Smooth muscle cell of the brain vasculature (primary cell): ENCODE measurements around the gene RAB11FIP4.
A peak's percentile ranks its signal among the peaks of the same experiment; 100 is the strongest.

Experiments
- DNase-seq: peaks from one replicate; pipeline ENCODE4 v3.0.0-alpha.2; 2012; ENCODE audit warnings: low read depth, low spot score

The RAB11FIP4 gene

GRCh38 chr17:31497994-31498826, 106.7 kb downstream of the RAB11FIP4 start:
- no peak for DNase-seq

- DNase-seq, result peak; percentile 6
These were observed 108.5 kb downstream of the RAB11FIP4 start for GRCh38 chr17:31499771-31500554.

DNA sequence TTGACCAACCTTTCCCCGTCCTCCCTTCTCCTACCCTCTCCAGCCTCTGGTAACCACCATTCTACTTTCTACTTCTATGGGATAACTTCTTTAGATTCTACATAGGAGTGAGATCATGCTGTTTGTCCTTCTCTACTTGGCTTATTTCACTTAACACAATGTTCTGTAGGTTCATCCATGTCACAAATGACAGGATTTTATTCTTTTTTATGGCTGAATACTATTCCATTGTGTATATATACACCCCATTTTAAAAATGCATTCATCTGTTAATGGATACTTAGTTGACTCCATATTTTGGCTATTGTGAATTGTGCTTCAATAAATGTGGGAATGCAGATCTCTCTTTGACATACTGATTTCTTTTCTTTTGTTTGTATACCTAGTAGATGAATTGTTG, 115.0 kb downstream of the RAB11FIP4 start:
- DNase-seq, result no peak

GRCh38 chr17:31508288-31509094, 117.0 kb downstream of the RAB11FIP4 start:
- no peak for DNase-seq

DNA sequence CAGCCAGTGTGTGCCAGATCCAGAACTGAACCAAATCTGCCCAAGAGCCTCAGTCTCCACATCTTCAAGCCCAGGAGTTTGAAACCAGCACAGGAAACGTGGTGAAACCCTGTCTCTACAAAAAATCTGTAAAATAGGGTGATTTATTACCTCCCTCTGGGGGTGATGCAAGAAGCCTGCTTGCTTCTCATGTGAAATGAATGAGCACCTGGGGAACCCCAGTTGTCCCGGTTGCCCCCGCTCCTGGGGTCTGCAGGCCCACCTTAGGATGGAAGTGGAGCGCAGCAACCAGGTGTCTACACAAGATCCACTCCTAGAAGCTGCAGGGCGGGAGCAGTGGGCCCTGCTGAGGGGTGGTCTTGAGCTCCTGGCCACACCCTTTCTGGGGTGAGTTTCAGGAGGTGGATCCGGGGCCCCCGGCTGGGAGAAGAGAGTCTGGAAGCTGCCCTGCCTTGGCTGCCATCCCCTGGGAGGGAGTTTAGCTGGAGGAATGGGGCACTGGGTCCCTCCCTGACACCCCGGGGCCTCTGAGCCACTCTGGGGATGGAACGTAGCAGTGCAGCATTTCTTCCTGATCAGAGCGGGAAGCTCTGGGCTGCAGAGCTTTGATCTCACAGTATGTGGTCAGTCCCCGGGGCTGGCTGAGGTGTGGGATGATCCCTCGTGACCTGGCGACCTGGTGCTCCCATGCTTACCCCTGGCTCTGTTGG, 117.8 kb downstream of the RAB11FIP4 start:
- no peak for DNase-seq

DNA sequence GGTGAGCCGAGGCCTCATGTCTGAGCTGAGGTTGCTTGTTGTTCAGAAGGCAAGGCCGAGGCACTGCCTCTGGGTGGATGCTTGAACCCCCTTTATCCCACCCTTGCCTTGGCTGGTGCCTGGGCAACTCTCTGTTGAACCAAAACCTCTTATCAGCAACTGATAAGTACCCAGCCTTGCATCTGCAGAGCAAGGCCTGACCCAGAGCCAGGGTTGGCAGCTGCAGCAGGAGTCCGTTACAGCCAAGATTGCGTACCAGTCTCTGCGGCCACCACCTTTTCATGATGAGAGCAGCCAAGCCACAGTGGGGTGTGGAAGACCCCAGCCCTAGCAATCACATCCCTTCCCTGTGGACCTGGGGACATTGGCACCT, 118.3 kb downstream of the RAB11FIP4 start:
- no peak for DNase-seq

DNA sequence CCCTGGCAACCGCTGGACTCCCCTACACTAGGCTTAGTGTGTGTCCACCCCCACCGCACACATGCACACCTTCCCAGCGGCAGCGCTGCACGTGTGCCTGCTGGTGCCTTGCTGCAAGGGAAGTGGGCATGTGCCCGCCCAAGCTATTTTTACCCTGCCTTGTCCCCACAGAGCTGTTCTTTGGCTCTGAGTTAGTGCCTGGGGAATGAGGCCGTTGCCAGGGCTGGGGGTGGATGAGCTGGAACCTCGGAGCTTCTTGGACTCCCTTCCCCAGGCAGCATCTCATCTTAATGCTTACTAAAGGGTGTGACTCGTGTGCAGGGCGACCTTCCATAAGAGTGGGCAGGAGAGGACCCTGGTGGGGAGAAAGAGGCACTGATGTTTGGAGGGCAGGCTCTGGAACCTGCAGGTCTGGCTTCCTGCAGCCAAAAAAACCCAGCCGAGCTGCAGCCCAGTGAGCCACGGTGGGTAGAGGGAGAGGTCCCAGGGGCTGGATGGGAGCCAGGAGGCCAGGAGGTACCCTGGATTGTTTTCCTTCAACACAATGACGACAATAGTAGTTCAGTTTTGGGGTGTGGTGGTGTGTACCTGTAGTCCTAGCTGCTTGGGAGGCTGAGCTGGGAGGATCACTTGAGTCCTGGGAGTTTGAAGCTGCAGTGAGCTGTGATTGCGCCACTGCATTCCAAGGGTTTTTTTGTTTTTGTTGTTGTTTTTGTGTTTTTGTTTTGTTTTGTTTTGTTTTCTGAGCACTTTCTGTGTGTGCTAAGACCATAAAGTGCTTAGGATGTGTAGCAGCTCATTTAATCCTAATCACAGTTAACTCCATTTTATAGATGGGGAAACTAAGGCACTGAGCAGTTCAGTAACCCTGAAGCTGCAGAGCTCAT, 119.1 kb downstream of the RAB11FIP4 start:
- DNase-seq, result no peak

GRCh38 chr17:31511195-31511578, 119.7 kb downstream of the RAB11FIP4 start:
- DNase-seq, result no peak

- DNase-seq, result no peak
These were observed 120.1 kb downstream of the RAB11FIP4 start for GRCh38 chr17:31511580-31511979.

GRCh38 chr17:31512104-31512740, 120.7 kb downstream of the RAB11FIP4 start:
- no peak for DNase-seq

GRCh38 chr17:31512796-31513195, 121.3 kb downstream of the RAB11FIP4 start:
- DNase-seq, result no peak

DNA sequence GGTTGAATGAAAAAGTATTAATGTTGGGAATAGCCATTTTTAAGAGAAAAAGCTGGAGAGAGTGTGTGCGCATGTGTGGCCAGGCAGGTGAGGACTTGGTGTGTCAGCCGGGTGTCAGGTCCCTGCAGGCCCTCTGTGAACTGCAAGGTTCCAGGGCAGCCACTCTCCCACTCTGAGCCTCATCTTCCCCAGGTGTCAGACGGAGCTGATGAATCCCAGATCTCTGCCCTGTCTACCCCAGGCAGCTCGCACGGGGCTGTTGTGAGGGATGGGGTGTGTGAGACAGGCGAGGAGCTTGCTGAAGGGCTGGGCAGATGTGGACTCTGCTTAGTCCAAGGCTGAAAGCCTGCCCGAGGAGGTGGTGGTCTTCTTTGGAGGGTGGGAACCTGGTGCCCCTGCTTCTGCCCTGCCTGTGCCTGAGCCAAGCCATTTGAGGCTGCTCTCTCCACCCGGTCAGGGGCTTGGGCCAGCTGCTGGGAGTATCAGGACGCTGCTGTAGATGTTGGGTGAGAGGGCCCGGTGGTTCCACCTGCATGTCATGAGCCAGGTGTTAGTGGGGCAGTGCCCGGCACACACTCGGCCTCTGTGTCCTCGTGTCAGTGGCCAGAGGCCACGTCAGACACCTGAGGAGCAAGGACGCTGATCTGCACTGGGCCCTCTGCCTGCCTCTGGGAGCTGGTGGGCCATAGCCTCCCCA, 122.4 kb downstream of the RAB11FIP4 start:
- DNase-seq, result no peak

GRCh38 chr17:31515267-31515666, 123.8 kb downstream of the RAB11FIP4 start:
- no peak for DNase-seq

- no peak for DNase-seq
These were observed 126.0 kb downstream of the RAB11FIP4 start for GRCh38 chr17:31517524-31517923.

GRCh38 chr17:31518478-31518877, 127.0 kb downstream of the RAB11FIP4 start:
- no peak for DNase-seq

DNA sequence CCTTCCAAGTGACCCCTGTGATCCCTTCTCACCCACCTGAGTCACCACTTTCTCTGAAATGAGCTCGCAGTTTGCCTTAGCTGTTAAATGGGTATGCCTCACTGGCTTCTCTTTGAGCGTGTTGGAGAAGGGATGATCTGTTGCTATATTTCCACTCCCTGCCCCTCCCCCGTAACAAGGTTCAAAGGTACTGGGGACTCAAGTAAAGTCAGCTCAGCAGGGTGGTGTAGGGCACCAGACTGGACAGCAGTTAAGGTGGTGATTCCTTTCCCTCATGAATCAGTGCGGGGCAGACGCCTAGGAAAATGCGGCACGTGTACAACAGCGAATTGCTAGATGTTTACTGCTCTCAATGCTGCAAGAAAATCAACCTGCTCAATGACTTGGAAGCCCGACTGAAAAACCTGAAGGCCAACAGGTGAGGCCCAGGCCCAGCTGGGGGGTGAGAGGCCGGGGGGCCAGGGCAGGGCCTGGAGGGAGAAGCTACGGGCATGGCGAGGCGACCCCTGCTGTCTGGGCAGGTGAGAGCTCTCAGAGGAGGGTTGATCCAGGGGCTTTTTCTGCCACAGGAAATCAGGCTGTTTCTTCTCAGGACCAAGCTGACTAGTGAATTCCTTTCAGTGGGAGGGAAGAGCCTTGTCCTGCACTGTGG, 130.3 kb downstream of the RAB11FIP4 start:
- no peak for DNase-seq

DNA sequence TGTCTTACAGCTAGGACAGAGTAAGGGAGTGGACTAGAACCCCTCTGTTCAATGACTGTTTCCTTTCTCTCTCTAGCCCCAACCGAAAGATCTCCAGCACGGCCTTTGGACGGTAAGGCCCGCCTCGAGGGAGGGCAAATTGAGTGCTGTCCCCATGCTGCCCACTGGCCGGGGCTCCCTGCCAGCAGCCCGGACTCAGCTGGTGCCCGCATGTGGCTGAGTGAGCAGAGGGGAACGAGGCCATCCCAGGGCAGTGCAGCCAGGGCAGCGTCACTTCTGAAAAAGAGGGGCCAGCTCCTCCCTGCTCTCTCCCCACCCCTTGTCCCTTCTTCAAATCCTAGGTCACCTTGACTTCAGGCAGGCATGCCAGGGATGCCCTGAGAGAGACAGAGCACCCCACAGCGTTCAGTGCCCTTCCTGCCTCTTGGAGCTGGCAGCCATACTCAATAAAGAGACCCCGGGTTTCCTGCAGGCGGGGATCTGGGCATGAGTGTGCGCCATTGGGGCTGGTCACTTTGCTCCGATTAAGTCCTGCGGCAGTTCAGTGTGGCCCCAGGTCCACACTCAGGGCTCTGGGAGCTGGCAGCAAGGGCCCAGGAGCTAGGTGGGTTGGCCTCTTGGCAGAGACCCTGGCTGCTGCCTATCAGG, 130.9 kb downstream of the RAB11FIP4 start:
- DNase-seq, result no peak

DNA sequence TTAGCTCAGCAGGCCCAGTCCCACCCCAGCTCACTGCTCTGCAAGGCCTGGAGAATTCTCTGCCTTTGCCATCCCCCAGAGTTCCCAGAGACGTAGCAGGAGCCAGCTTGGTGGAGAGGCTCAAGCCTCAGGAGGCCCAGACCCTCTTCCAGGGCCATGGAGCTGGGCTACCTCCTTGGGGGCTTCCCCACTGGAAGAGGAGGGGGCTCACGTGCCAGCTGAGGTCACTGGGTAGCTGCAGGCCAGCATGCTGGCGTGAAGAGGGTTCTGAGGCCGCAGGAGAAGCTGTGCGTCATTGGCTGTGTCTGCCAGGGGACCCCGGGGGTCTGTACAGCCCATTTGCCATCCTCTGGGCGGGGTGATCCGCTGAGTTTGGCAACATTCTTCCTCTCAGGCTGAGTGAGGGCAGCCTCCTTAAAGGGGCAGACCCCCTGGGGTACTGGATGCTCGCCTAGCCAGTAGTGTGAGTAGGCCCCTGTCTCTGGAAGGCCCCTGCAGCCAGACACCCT, 131.6 kb downstream of the RAB11FIP4 start:
- no peak for DNase-seq
